Natural killer cell (primary cell): ENCODE measurements around the gene DNAL4. TPM values are rescaled to one million over a fixed set of nuclear protein-coding genes. Genes with fewer than 3 reads are reported as not detected.
A peak's percentile ranks its signal among the peaks of the same experiment; 100 is the strongest.

ENCODE experiments used
- ATAC-seq, 3 donors: fragments of 150-1000 bp in 2 of 3; fragments of 200-7000 bp in 1 of 3; cut with Tn5 transposase; 1 replicate in 1 of 3; 2 replicates in 2 of 3; pipeline ENCODE4 v1.10.0; 2021; ENCODE audit warnings: mild to moderate bottlenecking in 2 of 3, moderate library complexity in 2 of 3
- DNase-seq, 2 donors: peaks; one replicate each; pipeline versions ENCODE4 v3.0.0 to v3.0.0-alpha.2; 2013 to 2021; ENCODE audit warnings: mixed read lengths in 1 of 2
- H3K27ac ChIP-seq: one replicate; pipeline ENCODE4 v1.5.1; 2013; ENCODE audit warnings: mild to moderate bottlenecking, low read length
- H3K27me3 ChIP-seq: one replicate; pipeline ENCODE4 v1.6.1; 2013; ENCODE audit warnings: low read length; ENCODE audit not compliant: control insufficient read depth, insufficient read depth
- H3K36me3 ChIP-seq: one replicate; pipeline ENCODE4 v1.6.1; 2013; ENCODE audit warnings: low read length; ENCODE audit not compliant: control insufficient read depth, insufficient read depth
- H3K4me1 ChIP-seq: one replicate; pipeline ENCODE4 v1.6.1; 2013; ENCODE audit warnings: low read length; ENCODE audit not compliant: control insufficient read depth, insufficient read depth
- H3K4me3 ChIP-seq: one replicate; pipeline ENCODE4 v1.5.1; 2013; ENCODE audit warnings: low read length
- H3K9me3 ChIP-seq: one replicate; pipeline ENCODE4 v1.6.1; 2013; ENCODE audit warnings: low read length; ENCODE audit not compliant: control insufficient read depth, insufficient read depth
- H3K27ac Mint-ChIP-seq, 2 donors: one replicate each; pipeline ENCODE4 v1.8.0; 2022; ENCODE audit warnings: mild to moderate bottlenecking in 2 of 2, mixed read lengths in 2 of 2, moderate library complexity in 1 of 2
- H3K27me3 Mint-ChIP-seq, 2 donors: one replicate each; pipeline ENCODE4 v1.8.0; 2022; ENCODE audit warnings: low read depth in 2 of 2, mixed read lengths in 2 of 2
- H3K36me3 Mint-ChIP-seq: one replicate; pipeline ENCODE4 v1.8.0; 2022; ENCODE audit warnings: mixed read lengths
- H3K4me1 Mint-ChIP-seq, 2 donors: one replicate each; pipeline ENCODE4 v1.8.0; 2022; ENCODE audit warnings: mixed read lengths in 2 of 2
- H3K4me3 Mint-ChIP-seq: one replicate; pipeline ENCODE4 v1.8.0; 2022; ENCODE audit warnings: mild to moderate bottlenecking, moderate library complexity, mixed read lengths
- H3K9me3 Mint-ChIP-seq, 2 donors: one replicate each; pipeline ENCODE4 v1.8.0; 2022; ENCODE audit warnings: mixed read lengths in 2 of 2
- CTCF ChIP-seq: fragments of 200-600 bp; IDR thresholded peaks from one replicate; pipeline ENCODE4 v1.8.0; 2022; ENCODE audit warnings: antibody characterized with exemption
- WGBS: methylation state at CpG from one replicate; pipeline ENCODE4 v1.1.7; 2013; ENCODE audit warnings: missing lambda C conversion rate; ENCODE audit not compliant: insufficient coverage; 5-methylcytosine and 5-hydroxymethylcytosine counted together
- intact Hi-C: fragments of 100-400 bp; cut with micrococcal nuclease; formaldehyde crosslinking; loops from one replicate; pipeline ENCODE4 v1.14.2; 2022
- total RNA-seq, 4 donors: library from RNA; stranded (reverse); fragments of 120-200 nt in 1 of 4; gene quantifications; one replicate each; pipeline versions ENCODE4 v1.2.3 to v1.2.4, GENCODE V29; 2013 to 2022

The DNAL4 gene
- total RNA-seq, 3 donors from 2014 or later (not counting 1 experiment from before 2014, with no cell fraction given) = 5.4 to 9.8 (median 6.2) TPM

GRCh38 chr22:38739300-38740055, 54.5 kb downstream of the DNAL4 start:
- Histone ChIP-seq H3K27me3 (no peaks in the 10 kb centered on the region), H3K9me3 (no peaks in the 10 kb centered on the region), H3K4me1 (peaks cover 65% of the 10 kb centered on the region), H3K27ac (peak overlapping the region; percentile 19), H3K4me3 (no peak overlapping the region), H3K36me3 (peaks cover 100% of the 10 kb centered on the region)
- TF ChIP-seq CTCF = no peak
- Mint-ChIP-seq H3K36me3 (no peaks in the 10 kb centered on the region), H3K27ac (no peak overlapping the region), H3K27me3 (no peaks in the 10 kb centered on the region), H3K4me3 (no peak overlapping the region), H3K4me1 (peaks cover 12 to 57% of the 10 kb centered on the region in 2 donors), H3K9me3 (no peaks in the 10 kb centered on the region)
- ATAC-seq (no peak), DNase-seq (no peak)
- intact Hi-C loops = no loop called here
- 95% methylated on average over 20 of the region's 20 CpGs for WGBS

DNA sequence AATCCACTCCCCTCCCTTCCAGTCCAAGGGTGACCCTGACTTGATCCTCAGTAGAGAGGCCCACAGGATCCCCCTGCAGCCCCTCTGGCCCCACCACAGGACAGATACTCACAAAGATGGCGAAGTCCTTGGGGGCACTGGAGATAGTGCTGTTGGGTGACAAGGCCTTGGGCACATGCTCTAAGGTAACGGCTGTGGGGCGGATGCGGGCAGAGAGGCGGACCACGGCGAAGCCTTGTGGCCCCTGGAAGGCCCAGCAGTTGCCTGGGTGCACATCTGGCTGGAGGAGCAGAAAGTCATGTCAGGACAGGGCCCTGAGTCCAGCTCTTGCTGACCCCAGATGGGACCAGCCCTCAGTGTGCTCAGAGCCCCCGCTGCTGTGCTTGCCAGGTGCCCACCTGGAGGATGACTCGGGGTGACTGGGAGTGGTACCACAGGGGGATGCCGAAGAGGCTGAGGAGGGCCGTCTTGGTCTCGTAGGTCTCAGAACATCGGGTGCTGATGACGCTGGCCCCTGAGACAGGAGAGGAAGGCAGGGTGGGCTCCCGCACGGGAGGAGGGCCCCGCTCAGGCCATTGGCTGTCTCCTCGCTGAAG, 55.4 kb downstream of the DNAL4 start:
- intact Hi-C loops = no loop called here
- ATAC-seq (no peak), DNase-seq (no peak)
- Histone ChIP-seq H3K4me3 (no peak overlapping the region), H3K27me3 (no peaks in the 10 kb centered on the region), H3K36me3 (peaks cover 100% of the 10 kb centered on the region), H3K9me3 (no peaks in the 10 kb centered on the region), H3K4me1 (peaks cover 68% of the 10 kb centered on the region), H3K27ac (no peak overlapping the region)
- TF ChIP-seq CTCF = no peak
- H3K27me3 Mint-ChIP-seq = no peaks in the 10 kb centered on the region
- H3K4me1 Mint-ChIP-seq = peaks cover 17 to 66% of the 10 kb centered on the region in 2 donors
- H3K36me3 Mint-ChIP-seq = no peaks in the 10 kb centered on the region
- H3K4me3 Mint-ChIP-seq = no peak overlapping the region
- no peaks in the 10 kb centered on the region for H3K9me3 Mint-ChIP-seq
- peak overlapping the region; percentile 83 to 86 for H3K27ac Mint-ChIP-seq
- 95% methylated on average over 18 of the region's 18 CpGs for WGBS

DNA sequence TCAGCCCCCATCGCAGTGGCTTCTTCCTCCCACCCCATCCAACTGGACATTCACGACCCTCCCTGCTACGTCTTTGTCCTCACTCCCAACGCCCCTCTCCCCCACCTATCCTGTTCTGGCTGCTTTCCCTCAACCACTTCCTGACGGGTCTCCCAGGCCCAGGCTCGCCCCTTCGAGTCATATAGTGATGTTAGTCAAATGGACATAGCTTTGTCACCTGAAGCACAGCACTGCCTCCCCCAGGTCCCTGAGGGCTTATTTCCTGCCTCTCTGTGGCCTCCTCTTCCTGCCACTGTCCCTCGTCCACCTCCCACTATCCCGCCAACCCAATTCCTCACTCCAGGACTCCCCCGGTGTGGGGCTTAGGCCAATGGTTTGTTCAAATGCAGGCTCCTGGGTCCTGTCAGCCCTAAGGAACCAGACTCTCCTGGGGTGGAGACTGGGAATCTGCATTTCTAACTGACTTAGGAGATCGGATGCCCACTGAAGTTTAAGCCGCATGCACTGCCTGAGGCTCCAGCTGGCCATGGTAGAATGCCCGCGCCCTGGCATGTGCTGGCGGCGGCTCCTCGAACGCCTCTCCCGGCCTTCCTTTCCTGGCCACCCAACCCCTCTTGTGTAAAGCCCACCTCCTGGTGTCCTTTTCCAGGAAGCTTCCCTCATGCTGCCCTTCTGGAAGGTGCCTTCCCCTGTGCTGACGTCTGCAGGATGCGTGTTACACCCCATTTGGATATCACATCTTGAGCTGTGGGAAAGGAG, 56.5 kb downstream of the DNAL4 start:
- intact Hi-C loops = no loop called here
- no peak for DNase-seq
- Histone ChIP-seq H3K4me1 (peaks cover 71% of the 10 kb centered on the region), H3K27ac (peak overlapping the region; percentile 27), H3K9me3 (no peaks in the 10 kb centered on the region), H3K4me3 (no peak overlapping the region), H3K27me3 (no peaks in the 10 kb centered on the region), H3K36me3 (peaks cover 92% of the 10 kb centered on the region)
- 73% methylated on average over 21 of the region's 21 CpGs for WGBS
- ATAC-seq = no peak
- no peak for TF ChIP-seq CTCF
- Mint-ChIP-seq H3K4me3 (no peak overlapping the region), H3K4me1 (peaks cover 24 to 71% of the 10 kb centered on the region in 2 donors), H3K36me3 (no peaks in the 10 kb centered on the region), H3K27ac (peak overlapping the region; percentile 83 to 86), H3K9me3 (no peaks in the 10 kb centered on the region), H3K27me3 (no peaks in the 10 kb centered on the region)
